H1 (cell line): Measurements from ENCODE around the gene SIK2. TPM values are rescaled to one million over a fixed set of nuclear protein-coding genes. Genes with fewer than 3 reads are reported as not detected.

ENCODE experiments used
- CTCF ChIA-PET: fragments of 300-600 bp; sonication (Branson Sonifier 250); formaldehyde crosslinking; loops from one replicate; lab custom pipeline; 2021; ENCODE audit not compliant: partially characterized antibody; lab: Charles Lee
- POLR2A ChIA-PET: fragments of 300-600 bp; sonication (Branson Sonifier 250); formaldehyde crosslinking; loops from one replicate; lab custom pipeline; 2021; ENCODE audit warnings: inconsistent platforms; ENCODE audit not compliant: partially characterized antibody; lab: Charles Lee
- DNase-seq, 2 experiments: peaks; one replicate each; pipeline versions ENCODE4 v3.0.0 to v3.0.0-alpha.2; 2010 to 2022; ENCODE audit warnings: low spot score in 2 of 2, low read depth in 1 of 2, mixed read lengths in 1 of 2
- FAIRE-seq: peaks from 2 replicates; lab custom pipeline; 2011; peaks lifted over from hg19 to GRCh38; lab: Jason Lieb, UNC
- H2AFZ ChIP-seq: 2 replicates; pipeline ENCODE4 v1.8.1; 2012; ENCODE audit warnings: low read length, inconsistent platforms
- H2AK5ac ChIP-seq: 2 replicates; pipeline ENCODE4 v1.6.1; 2013; ENCODE audit warnings: low read depth, low read length
- H2BK120ac ChIP-seq: replicated peaks from 2 replicates; pipeline ENCODE3; 2013; ENCODE audit warnings: low read depth, low read length, inconsistent platforms
- H2BK12ac ChIP-seq: 2 replicates; pipeline ENCODE4 v1.6.1; 2013; ENCODE audit warnings: low read depth, low read length
- H2BK15ac ChIP-seq: 2 replicates; pipeline ENCODE4 v1.6.1; 2013; ENCODE audit warnings: low read length
- H2BK20ac ChIP-seq: 2 replicates; pipeline ENCODE4 v1.6.1; 2013; ENCODE audit warnings: low read length
- H2BK5ac ChIP-seq: 2 replicates; pipeline ENCODE4 v1.6.1; 2013; ENCODE audit warnings: low read depth, low read length
- H3K14ac ChIP-seq: 2 replicates; pipeline ENCODE4 v1.6.1; 2013; ENCODE audit warnings: inconsistent platforms; ENCODE audit not compliant: insufficient read length
- H3K18ac ChIP-seq: 2 replicates; pipeline ENCODE4 v1.6.1; 2013; ENCODE audit warnings: low read length; ENCODE audit errors: extremely low read depth
- H3K23ac ChIP-seq: 2 replicates; pipeline ENCODE4 v1.6.1; 2013; ENCODE audit warnings: inconsistent platforms; ENCODE audit not compliant: insufficient read length
- H3K23me2 ChIP-seq: 2 replicates; pipeline ENCODE4 v1.6.1; 2013; ENCODE audit warnings: low read depth, low read length
- H3K27ac ChIP-seq: 2 replicates; pipeline ENCODE4 v1.6.1; 2011; ENCODE audit warnings: low read depth, low read length, inconsistent platforms
- H3K27me3 ChIP-seq, 4 experiments: replicated peaks in 1 of 4; 1 replicate in 1 of 4; 2 replicates in 3 of 4; pipeline versions ENCODE4 v1.6.1 to v1.8.1; 2011 to 2013; ENCODE audit warnings: low read length in 3 of 4, mild to moderate bottlenecking in 3 of 4, inconsistent platforms in 2 of 4, mixed read lengths in 2 of 4, moderate library complexity in 1 of 4; ENCODE audit not compliant: control insufficient read depth in 3 of 4, insufficient read depth in 3 of 4; ENCODE audit errors: extremely low read depth in 1 of 4
- H3K36me3 ChIP-seq, 4 experiments: 2 replicates each; pipeline versions ENCODE4 v1.6.1 to v1.8.1; 2011 to 2013; ENCODE audit warnings: mild to moderate bottlenecking in 4 of 4, low read length in 3 of 4, moderate library complexity in 2 of 4, control low read depth in 1 of 4, inconsistent platforms in 1 of 4; ENCODE audit not compliant: insufficient read depth in 4 of 4, control insufficient read depth in 2 of 4
- H3K4ac ChIP-seq: replicated peaks from 2 replicates; pipeline ENCODE3; 2013; ENCODE audit warnings: low read length, low read depth, mixed read lengths, inconsistent platforms; ENCODE audit not compliant: insufficient read length
- H3K4me1 ChIP-seq, 4 experiments: replicated peaks in 1 of 4; 1 replicate in 1 of 4; 2 replicates in 3 of 4; pipeline versions ENCODE4 v1.6.1 to v1.8.1; 2011 to 2013; ENCODE audit warnings: low read length in 3 of 4, inconsistent platforms in 2 of 4, mixed read lengths in 1 of 4; ENCODE audit not compliant: insufficient read depth in 4 of 4, control insufficient read depth in 3 of 4
- H3K4me2 ChIP-seq, 2 experiments: 2 replicates each; pipeline versions ENCODE4 v1.6.1 to v1.8.1; 2011 to 2013; ENCODE audit warnings: low read depth in 2 of 2, low read length in 2 of 2, control low read depth in 1 of 2, inconsistent platforms in 1 of 2, mild to moderate bottlenecking in 1 of 2; ENCODE audit not compliant: insufficient read depth in 1 of 2
- H3K4me3 ChIP-seq, 4 experiments: fragments of 200-600, 300-600 bp in 1 of 4; sonication (generic), shearing (Covaris generic), sonication (Bioruptor Twin) in 1 of 4; 2 replicates each; pipeline versions ENCODE4 v1.5.1 to v1.8.1; 2011 to 2016; ENCODE audit warnings: low read length in 4 of 4, low read depth in 3 of 4, control low read depth in 2 of 4, inconsistent platforms in 2 of 4, mild to moderate bottlenecking in 2 of 4, mixed read lengths in 1 of 4, moderate library complexity in 1 of 4; ENCODE audit not compliant: insufficient read depth in 2 of 4; ENCODE audit errors: extremely low read depth in 1 of 4
- H3K56ac ChIP-seq: replicated peaks from 2 replicates; pipeline ENCODE3; 2013; ENCODE audit warnings: low read depth, mild to moderate bottlenecking, mixed read lengths, low read length, inconsistent platforms; ENCODE audit not compliant: insufficient read length
- H3K79me1 ChIP-seq: 2 replicates; pipeline ENCODE4 v1.6.1; 2013; ENCODE audit warnings: low read depth, low read length, control low read depth
- H3K79me2 ChIP-seq, 2 experiments: 2 replicates each; pipeline versions ENCODE4 v1.6.1 to v1.8.1; 2012 to 2013; ENCODE audit warnings: low read length in 2 of 2, mild to moderate bottlenecking in 2 of 2, inconsistent platforms in 1 of 2; ENCODE audit not compliant: insufficient read depth in 2 of 2, control insufficient read depth in 1 of 2
- H3K9ac ChIP-seq, 4 experiments: replicated peaks in 1 of 4; 1 replicate in 1 of 4; 2 replicates in 3 of 4; pipeline versions ENCODE4 v1.6.1 to v1.8.1; 2011 to 2013; ENCODE audit warnings: low read depth in 3 of 4, low read length in 3 of 4, control low read depth in 2 of 4, mild to moderate bottlenecking in 2 of 4, moderate library complexity in 2 of 4, inconsistent platforms in 1 of 4; ENCODE audit errors: extremely low read depth in 1 of 4
- H3K9me3 ChIP-seq, 2 experiments: 2 replicates each; pipeline versions ENCODE4 v1.6.1 to v1.8.1; 2012 to 2013; ENCODE audit warnings: mild to moderate bottlenecking in 2 of 2, moderate library complexity in 2 of 2, control low read depth in 1 of 2, inconsistent platforms in 1 of 2, low read depth in 1 of 2, low read length in 1 of 2, mixed read lengths in 1 of 2; ENCODE audit not compliant: insufficient read depth in 2 of 2
- H4K20me1 ChIP-seq, 2 experiments: replicated peaks in 1 of 2; 2 replicates each; pipeline versions ENCODE3 to v1.8.1; 2011 to 2013; ENCODE audit warnings: inconsistent platforms in 2 of 2, low read length in 2 of 2, mild to moderate bottlenecking in 1 of 2; ENCODE audit not compliant: insufficient read depth in 2 of 2, control insufficient read depth in 1 of 2
- H4K5ac ChIP-seq: 2 replicates; pipeline ENCODE4 v1.6.1; 2013; ENCODE audit warnings: low read length, low read depth, mixed read lengths, inconsistent platforms; ENCODE audit not compliant: insufficient read length
- H4K8ac ChIP-seq: 2 replicates; pipeline ENCODE4 v1.8.0; 2013; ENCODE audit warnings: mild to moderate bottlenecking, moderate library complexity, low read length, inconsistent platforms; ENCODE audit not compliant: insufficient read depth; ENCODE audit errors: extremely low read depth
- H4K91ac ChIP-seq: replicated peaks from 2 replicates; pipeline ENCODE3; 2013; ENCODE audit warnings: low read length, mixed read lengths, inconsistent platforms; ENCODE audit not compliant: insufficient read length
- BACH1 ChIP-seq: IDR thresholded peaks from 2 replicates; pipeline ENCODE4 v1.6.1; 2012; ENCODE audit warnings: low read length, improper control_type of control experiment
- BCL11A ChIP-seq, 2 experiments: IDR thresholded peaks; one replicate each; pipeline ENCODE4 v1.6.1; 2011; ENCODE audit warnings: low read depth in 2 of 2, low read length in 2 of 2, mild to moderate bottlenecking in 2 of 2
- CHD1 ChIP-seq: IDR thresholded peaks from 2 replicates; pipeline ENCODE4 v1.6.1; 2012; ENCODE audit warnings: low read depth, low read length, improper control_type of control experiment
- CREB1 ChIP-seq: IDR thresholded peaks from 2 replicates; pipeline ENCODE4 v1.6.1; 2012; ENCODE audit warnings: inconsistent platforms
- CTBP2 ChIP-seq: IDR thresholded peaks from 2 replicates; pipeline ENCODE4 v1.7.0; 2011; ENCODE audit warnings: borderline replicate concordance, mild to moderate bottlenecking, moderate library complexity, mixed read lengths, low read length; ENCODE audit not compliant: insufficient read depth, insufficient read length
- HDAC2 ChIP-seq, 2 experiments: fragments of 300-600 bp in 1 of 2; sonication (generic) in 1 of 2; IDR thresholded peaks; 2 replicates each; pipeline ENCODE4 v1.6.1; 2011 to 2012; ENCODE audit warnings: low read depth in 2 of 2, low read length in 2 of 2, mild to moderate bottlenecking in 2 of 2, moderate library complexity in 2 of 2, borderline replicate concordance in 1 of 2, inconsistent platforms in 1 of 2
- NRF1 ChIP-seq: IDR thresholded peaks from 2 replicates; pipeline ENCODE4 v1.6.1; 2011; ENCODE audit warnings: mild to moderate bottlenecking, low read depth, low read length, improper control_type of control experiment
- SP2 ChIP-seq: IDR thresholded peaks from 2 replicates; pipeline ENCODE4 v1.6.1; 2012; ENCODE audit warnings: mild to moderate bottlenecking, low read length, inconsistent platforms
- SP4 ChIP-seq: IDR thresholded peaks from 2 replicates; pipeline ENCODE4 v1.6.1; 2012; ENCODE audit warnings: low read length, inconsistent platforms
- SRF ChIP-seq: IDR thresholded peaks from 2 replicates; pipeline ENCODE4 v1.6.1; 2011; ENCODE audit warnings: mild to moderate bottlenecking, low read depth, low read length, moderate library complexity
- TEAD4 ChIP-seq: IDR thresholded peaks from 2 replicates; pipeline ENCODE4 v1.6.1; 2012; ENCODE audit warnings: low read depth, low read length, inconsistent platforms, mixed read lengths
- USF2 ChIP-seq: IDR thresholded peaks from 2 replicates; pipeline ENCODE4 v1.6.1; 2011; ENCODE audit warnings: low read length, improper control_type of control experiment
- YY1 ChIP-seq: IDR thresholded peaks from 2 replicates; pipeline ENCODE4 v1.6.1; 2011; ENCODE audit warnings: low read depth, mild to moderate bottlenecking, low read length
- ZNF274 ChIP-seq: IDR thresholded peaks from 2 replicates; pipeline ENCODE4 v1.7.0; 2012; ENCODE audit warnings: low read length, borderline replicate concordance; ENCODE audit errors: extremely low read depth
- WGBS, 2 experiments: shearing (Covaris generic) in 1 of 2; methylation state at CpG; one replicate each; pipeline versions ENCODE4 v1.1.6 to v1.1.7; 2013 to 2015; ENCODE audit warnings: low lambda C conversion rate in 2 of 2, mixed read lengths in 2 of 2, inconsistent platforms in 1 of 2, low coverage in 1 of 2, missing lambda C conversion rate in 1 of 2; ENCODE audit not compliant: insufficient replicate concordance in 2 of 2, insufficient coverage in 1 of 2, insufficient read length in 1 of 2; ENCODE audit errors: extremely low coverage in 1 of 2, missing lambda C conversion rate in 1 of 2; 5-methylcytosine and 5-hydroxymethylcytosine counted together
- polyA plus RNA-seq, 7 experiments: library from polyadenylated mRNA; depleted of rRNA in 3 of 7; stranded (reverse) in 5 of 7; unstranded in 2 of 7; fragments of >200 nt in 5 of 7; fragments of 200-250 nt in 2 of 7; gene quantifications; 1 replicate in 5 of 7; 2 replicates in 1 of 7; 4 replicates in 1 of 7; pipeline versions ENCODE4 v1.2.1 to v1.2.3, GENCODE V29; 2011 to 2013; ENCODE audit warnings: missing spikeins in 2 of 7, mixed read lengths in 2 of 7
- total RNA-seq: library from RNA; stranded (reverse); fragmentation: NEBNext Ultra II Directional; extraction: Animal tissue kit (Norgen Biotek cat#: 25700); gene quantifications from 2 replicates; pipeline ENCODE4 v1.2.1, GENCODE V29; 2021

SIK2 gene
- total and polyA plus RNA-seq, 2 of the 8 experiments (the other 6 are each of a cell fraction or from before 2014, with no cell fraction given) = 8.8 to 11.2 TPM

- FAIRE-seq (no peak), DNase-seq (no peak)
- no peak overlapping the region for H3K27ac ChIP-seq
- H3K9me3 ChIP-seq = no peaks in the 10 kb centered on the region; a peak in 1 of 4 replicates
- H3K4ac ChIP-seq = no peak overlapping the region
- H4K8ac ChIP-seq = no peak overlapping the region
- no peaks in the 10 kb centered on the region for H3K27me3 ChIP-seq
- no peak overlapping the region for H3K4me2 ChIP-seq
- H3K18ac ChIP-seq = no peak overlapping the region
- POLR2A ChIA-PET = no interaction called here
- no peak overlapping the region for H2AFZ ChIP-seq
- H3K79me1 ChIP-seq = no peaks in the 10 kb centered on the region
- H2BK15ac ChIP-seq = no peak overlapping the region
- no peak overlapping the region for H3K14ac ChIP-seq
- H3K56ac ChIP-seq = no peak overlapping the region
- no peak overlapping the region for H4K91ac ChIP-seq
- CTCF ChIA-PET = no interaction called here
- H2BK120ac ChIP-seq = no peak overlapping the region
- H4K20me1 ChIP-seq = no peaks in the 10 kb centered on the region
- H3K23me2 ChIP-seq = no peaks in the 10 kb centered on the region
- H3K79me2 ChIP-seq = no peaks in the 10 kb centered on the region
- H2BK5ac ChIP-seq = no peak overlapping the region
- no peak overlapping the region for H4K5ac ChIP-seq
- WGBS, 2 experiments = 87% methylated on average over 4 of the region's 4 CpGs; no CpG with 5 or more reads in 1 of the 2 experiments
- H3K9ac ChIP-seq = no peak overlapping the region
- H2BK12ac ChIP-seq = no peak overlapping the region
- peaks cover 0 to 3% (median 0%) of the 10 kb centered on the region in 4 experiments; a peak in 2 of 8 replicates for H3K36me3 ChIP-seq
- no peak overlapping the region for H2AK5ac ChIP-seq
- no peak overlapping the region for H3K23ac ChIP-seq
- no peaks in the 10 kb centered on the region for H3K4me1 ChIP-seq
- H3K4me3 ChIP-seq = no peak overlapping the region
- H2BK20ac ChIP-seq = no peak overlapping the region
- no peak for TF ChIP-seq BCL11A (IDR thresholded peaks at IDR 0.05; ENCODE audit: low read depth in 2 of 2, low read length in 2 of 2)
- no peak for TF ChIP-seq BACH1
- TF ChIP-seq SRF = no peak
- TF ChIP-seq CREB1 = no peak
- TF ChIP-seq ZNF274 = no peak
- TF ChIP-seq TEAD4 = no peak
- TF ChIP-seq CTBP2 = no peak
- no peak for TF ChIP-seq SP4
- TF ChIP-seq HDAC2 (IDR thresholded peaks at IDR 0.05; ENCODE audit: borderline replicate concordance in 1 of 2, low read depth in 2 of 2, low read length in 2 of 2) = no peak
- no peak for TF ChIP-seq YY1
- no peak for TF ChIP-seq NRF1
- TF ChIP-seq CHD1 = no peak
- TF ChIP-seq SP2 = no peak
- no peak for TF ChIP-seq USF2
Measured at GRCh38 chr11:111623527-111624030, 21.3 kb downstream of the SIK2 start.
